Keratinocyte (primary cell): ENCODE measurements around the gene PRDM11. TPM values are rescaled to one million over a fixed set of nuclear protein-coding genes. Genes with fewer than 3 reads are reported as not detected.

Experiments used
- DNase-seq: peaks from one replicate; pipeline ENCODE4 v3.0.0-alpha.2; 2011; ENCODE audit warnings: low read depth, missing footprints, low spot score
- FAIRE-seq: peaks from 2 replicates; lab custom pipeline; 2011; peaks lifted over from hg19 to GRCh38; lab: Jason Lieb, UNC
- H2AFZ ChIP-seq: 2 replicates; pipeline ENCODE4 v1.6.0; 2012; ENCODE audit warnings: low read length, control low read depth, inconsistent platforms; ENCODE audit not compliant: control insufficient read depth
- H3K27ac ChIP-seq: 2 replicates; pipeline ENCODE4 v1.5.1; 2011; ENCODE audit warnings: low read length; ENCODE audit not compliant: control insufficient read depth, insufficient read depth
- H3K27me3 ChIP-seq: 3 replicates; pipeline ENCODE4 v1.6.0; 2011; ENCODE audit warnings: low read length; ENCODE audit not compliant: control insufficient read depth, insufficient read depth; ENCODE audit errors: extremely low read depth
- H3K36me3 ChIP-seq, 2 experiments: 2 replicates in 1 of 2; 3 replicates in 1 of 2; pipeline ENCODE4 v1.5.1; 2011; ENCODE audit warnings: low read length in 2 of 2, mild to moderate bottlenecking in 1 of 2; ENCODE audit not compliant: control insufficient read depth in 2 of 2, insufficient read depth in 2 of 2; ENCODE audit errors: extremely low read depth in 1 of 2
- H3K4me1 ChIP-seq: 3 replicates; pipeline ENCODE4 v1.5.1; 2011; ENCODE audit warnings: low read length; ENCODE audit not compliant: control insufficient read depth, insufficient read depth; ENCODE audit errors: extremely low read depth
- H3K4me2 ChIP-seq: 3 replicates; pipeline ENCODE4 v1.6.0; 2011; ENCODE audit warnings: low read depth, low read length; ENCODE audit not compliant: control insufficient read depth, insufficient read depth; ENCODE audit errors: extremely low read depth
- H3K4me3 ChIP-seq, 3 experiments: fragments of 200-600 bp in 1 of 3; sonication (generic) in 1 of 3; 2 replicates in 2 of 3; 3 replicates in 1 of 3; pipeline ENCODE4 v1.5.1; 2011 to 2016; ENCODE audit warnings: low read length in 3 of 3, mild to moderate bottlenecking in 3 of 3, control low read depth in 2 of 3, inconsistent platforms in 1 of 3, low read depth in 1 of 3, mixed read lengths in 1 of 3, mixed run types in 1 of 3, moderate library complexity in 1 of 3; ENCODE audit not compliant: control insufficient read depth in 2 of 3, insufficient read depth in 2 of 3; ENCODE audit errors: extremely low read depth in 1 of 3
- H3K79me2 ChIP-seq: 2 replicates; pipeline ENCODE4 v1.6.0; 2012; ENCODE audit warnings: low read length; ENCODE audit not compliant: control insufficient read depth, insufficient read depth
- H3K9ac ChIP-seq: 3 replicates; pipeline ENCODE4 v1.6.0; 2011; ENCODE audit warnings: low read length; ENCODE audit not compliant: control insufficient read depth, insufficient read depth; ENCODE audit errors: extremely low read depth
- H3K9me1 ChIP-seq: 3 replicates; pipeline ENCODE4 v1.6.0; 2011; ENCODE audit warnings: low read length; ENCODE audit not compliant: control insufficient read depth, insufficient read depth; ENCODE audit errors: extremely low read depth
- H3K9me3 ChIP-seq: 2 replicates; pipeline ENCODE4 v1.5.1; 2012; ENCODE audit warnings: low read depth, low read length; ENCODE audit not compliant: control insufficient read depth
- H4K20me1 ChIP-seq: 3 replicates; pipeline ENCODE4 v1.6.0; 2011; ENCODE audit warnings: low read length; ENCODE audit not compliant: control insufficient read depth, insufficient read depth; ENCODE audit errors: extremely low read depth
- CTCF ChIP-seq, 3 experiments: IDR thresholded peaks in 1 of 3; conservative IDR thresholded peaks in 1 of 3; optimal IDR thresholded peaks in 1 of 3; 2 replicates in 2 of 3; 3 replicates in 1 of 3; pipeline versions ENCODE3 to v1.5.1; 2011; ENCODE audit warnings: low read length in 3 of 3, mild to moderate bottlenecking in 3 of 3, moderate library complexity in 2 of 3, control low read depth in 1 of 3, inconsistent platforms in 1 of 3; ENCODE audit not compliant: insufficient read depth in 2 of 3; ENCODE audit errors: extremely low read depth in 1 of 3
- EZH2 ChIP-seq: IDR thresholded peaks from one replicate; pipeline ENCODE4 v1.6.1; 2012; ENCODE audit warnings: inconsistent platforms, mild to moderate bottlenecking, low read length, moderate library complexity
- dilution Hi-C: fragments of 300-500 bp; cut with MboI; formaldehyde crosslinking; loops from one replicate; pipeline ENCODE4 v1.7.0; 2020; ENCODE audit warnings: low sequenced_read_pairs; ENCODE audit not compliant: extremely low pct_ligation_motif_present
- polyA plus RNA-seq, 5 experiments: library from polyadenylated mRNA; depleted of rRNA in 3 of 5; stranded (reverse) in 3 of 5; stranded (forward) in 1 of 5; unstranded in 1 of 5; fragments of >200 nt; gene quantifications; 1 replicate in 1 of 5; 2 replicates in 3 of 5; 3 replicates in 1 of 5; pipeline versions ENCODE4 v1.2.1 to v1.2.3, GENCODE V29; 2011 to 2012; ENCODE audit warnings: missing spikeins in 2 of 5, low read depth in 1 of 5, low replicate concordance in 1 of 5

Gene PRDM11
- polyA plus RNA-seq, 1 donor (not counting 4 experiments of a cell fraction or from before 2014, with no cell fraction given), result 2.1 TPM

GRCh38 chr11:45216901-45217300 lies 70.5 kb downstream of the PRDM11 start:
- Histone ChIP-seq H3K27me3 (no peaks in the 10 kb centered on the region), H3K36me3 (no peaks in the 10 kb centered on the region), H3K4me2 (no peak overlapping the region), H3K4me3 (no peak overlapping the region), H4K20me1 (no peaks in the 10 kb centered on the region), H3K9me3 (no peaks in the 10 kb centered on the region), H3K9ac (no peak overlapping the region), H3K9me1 (no peaks in the 10 kb centered on the region), H2AFZ (no peak overlapping the region), H3K27ac (no peak overlapping the region), H3K4me1 (no peaks in the 10 kb centered on the region), H3K79me2 (no peaks in the 10 kb centered on the region)
- DNase-seq (no peak), FAIRE-seq (no peak)
- TF ChIP-seq EZH2 (no peak), CTCF (optimal IDR thresholded peaks at IDR 0.05 in 1 of 3, IDR thresholded peaks at IDR 0.05 in 1 of 3, conservative IDR thresholded peaks at IDR 0.05 in 1 of 3; ENCODE audit: extremely low read depth in 1 of 3, insufficient read depth in 2 of 3, low read length in 3 of 3) (no peak)
- dilution Hi-C loops, result no loop called here

GRCh38 chr11:45217991-45218390 lies 71.6 kb downstream of the PRDM11 start:
- dilution Hi-C loops, result no loop called here
- TF ChIP-seq EZH2 (no peak), CTCF (optimal IDR thresholded peaks at IDR 0.05 in 1 of 3, IDR thresholded peaks at IDR 0.05 in 1 of 3, conservative IDR thresholded peaks at IDR 0.05 in 1 of 3; ENCODE audit: extremely low read depth in 1 of 3, insufficient read depth in 2 of 3, low read length in 3 of 3) (no peak)

More at GRCh38 chr11:45217991-45218390, 71.6 kb downstream of the PRDM11 start:
- Histone ChIP-seq H3K27ac (no peak overlapping the region), H2AFZ (no peak overlapping the region), H3K4me2 (no peak overlapping the region), H3K4me3 (no peak overlapping the region), H3K9ac (no peak overlapping the region), H4K20me1 (no peaks in the 10 kb centered on the region), H3K9me1 (no peaks in the 10 kb centered on the region), H3K27me3 (no peaks in the 10 kb centered on the region), H3K9me3 (no peaks in the 10 kb centered on the region), H3K36me3 (no peaks in the 10 kb centered on the region), H3K4me1 (no peaks in the 10 kb centered on the region), H3K79me2 (no peaks in the 10 kb centered on the region)
- FAIRE-seq, result no peak
- no peak for DNase-seq
